HG03064 (cell line): ENCODE results near the gene EBF4.

Experiments used
- ATAC-seq: cut with Tn5 transposase; IDR thresholded peaks from one replicate; pipeline ENCODE4 v1.9.1; 2021; ENCODE audit warnings: low read depth; ENCODE audit not compliant: unreplicated experiment

The EBF4 gene

GRCh38 chr20:2699775-2700413 lies 7.3 kb downstream of the EBF4 start:
- ATAC-seq = no peak

DNA sequence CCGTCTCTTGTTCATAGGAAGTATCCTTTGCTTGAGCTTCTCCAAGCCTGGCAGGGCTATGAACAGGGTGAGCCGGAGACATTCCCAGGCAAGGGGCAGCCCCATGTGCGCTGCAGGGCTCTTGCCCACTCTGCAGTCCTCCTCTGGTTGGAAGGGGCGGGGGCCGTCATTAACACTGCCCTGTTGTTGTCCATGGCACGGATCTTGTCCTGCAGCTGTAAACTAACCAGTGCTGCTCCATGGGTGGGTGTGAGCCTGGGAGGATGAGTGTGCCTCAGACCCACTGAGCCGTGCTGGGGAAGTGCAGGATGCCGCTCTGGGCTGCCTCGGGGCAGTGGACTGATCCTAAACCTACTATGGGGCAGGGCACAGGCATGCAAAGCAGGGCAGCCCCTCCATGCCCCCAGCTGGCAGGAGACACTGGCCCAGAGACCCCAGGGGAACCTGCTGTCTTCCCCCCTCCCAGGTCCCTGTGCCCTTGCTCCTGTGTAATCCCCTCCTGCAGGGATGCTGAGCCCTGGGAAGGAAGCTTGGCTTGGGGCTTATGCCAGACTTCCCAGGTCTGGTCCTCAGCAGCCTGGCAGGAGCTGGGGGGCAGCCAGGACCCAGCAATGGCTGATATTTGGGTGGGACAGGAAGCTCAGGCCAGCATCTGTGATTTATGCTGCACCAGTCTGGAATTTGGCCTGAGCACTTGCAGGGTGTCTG lies 8.5 kb downstream of the EBF4 start:
- no peak for ATAC-seq

DNA sequence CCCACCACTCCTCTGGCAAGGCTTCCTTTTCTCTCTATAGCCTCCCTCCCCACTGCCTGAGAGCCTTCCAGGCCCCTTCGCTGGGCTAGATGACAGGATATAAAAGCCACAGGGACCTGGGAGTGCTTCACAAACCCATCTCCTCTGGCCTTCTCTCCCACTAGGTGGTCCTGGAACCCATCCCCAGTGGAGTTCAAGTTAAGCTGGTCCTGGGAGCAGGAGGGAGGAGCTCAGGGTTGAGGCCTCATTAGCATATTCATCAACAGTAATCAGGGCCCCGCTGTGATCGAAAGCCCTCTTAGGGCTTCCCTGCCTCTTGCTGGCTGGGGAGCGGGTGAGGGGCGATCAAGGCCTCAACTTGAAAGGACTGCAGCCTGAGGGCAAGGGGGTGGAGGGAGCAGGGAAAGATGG lies 9.1 kb downstream of the EBF4 start:
- ATAC-seq = no peak

GRCh38 chr20:2703716-2704475 lies 11.3 kb downstream of the EBF4 start:
- ATAC-seq = no peak

DNA sequence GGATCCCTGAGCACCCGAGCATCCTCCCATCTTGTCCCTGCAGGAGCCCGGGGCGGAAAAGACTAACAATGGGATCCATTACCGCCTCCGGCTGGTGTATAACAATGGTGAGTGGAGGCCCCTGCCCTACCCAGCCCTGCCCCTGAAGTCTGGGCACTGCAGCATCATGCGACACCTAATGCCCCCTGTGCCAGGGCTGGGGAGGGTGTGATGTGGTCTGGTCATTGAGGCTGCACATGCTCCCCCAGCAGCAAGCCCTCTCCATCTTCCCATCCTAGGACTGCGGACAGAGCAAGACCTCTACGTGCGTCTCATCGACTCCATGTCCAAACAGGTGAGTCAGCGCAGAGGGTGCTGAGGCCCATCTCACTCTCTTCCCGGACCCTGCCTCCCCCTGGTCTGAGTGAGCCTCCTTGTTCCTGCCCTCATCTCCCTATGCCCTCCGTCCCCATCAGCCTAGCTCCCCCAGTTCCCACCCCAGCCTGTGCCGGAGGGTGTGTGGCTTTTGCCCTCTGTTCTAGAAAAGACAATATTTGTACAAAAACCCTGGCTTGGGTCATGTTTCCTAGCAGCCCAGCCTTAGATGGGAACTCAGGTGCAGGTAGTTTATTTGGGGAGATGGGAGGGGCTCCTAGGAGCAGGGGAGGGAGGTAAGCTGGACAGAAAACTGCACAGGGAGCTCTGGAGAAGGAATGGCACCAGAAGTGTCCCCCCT lies 13.5 kb downstream of the EBF4 start:
- no peak for ATAC-seq

GRCh38 chr20:2706688-2707352 lies 14.2 kb downstream of the EBF4 start:
- no peak for ATAC-seq

GRCh38 chr20:2707353-2708072 lies 14.9 kb downstream of the EBF4 start:
- no peak for ATAC-seq

DNA sequence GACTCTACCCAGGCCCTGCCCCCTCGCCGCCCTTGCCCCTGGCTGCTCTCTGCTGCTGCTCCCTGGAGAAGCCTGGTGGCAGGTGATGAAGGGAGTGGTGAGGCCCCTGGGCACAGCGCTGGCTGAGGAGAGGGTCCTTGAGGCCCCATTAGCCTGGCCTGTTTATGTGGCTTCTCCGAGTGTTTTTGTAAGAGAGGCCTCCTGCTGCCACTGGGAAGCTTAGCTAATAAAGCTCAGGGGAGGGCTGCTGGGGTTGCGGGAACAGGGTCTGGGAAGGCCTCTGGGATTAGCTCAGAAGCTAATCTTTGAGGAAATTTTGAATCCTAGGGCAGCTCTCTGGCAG lies 15.5 kb downstream of the EBF4 start:
- ATAC-seq = no peak

DNA sequence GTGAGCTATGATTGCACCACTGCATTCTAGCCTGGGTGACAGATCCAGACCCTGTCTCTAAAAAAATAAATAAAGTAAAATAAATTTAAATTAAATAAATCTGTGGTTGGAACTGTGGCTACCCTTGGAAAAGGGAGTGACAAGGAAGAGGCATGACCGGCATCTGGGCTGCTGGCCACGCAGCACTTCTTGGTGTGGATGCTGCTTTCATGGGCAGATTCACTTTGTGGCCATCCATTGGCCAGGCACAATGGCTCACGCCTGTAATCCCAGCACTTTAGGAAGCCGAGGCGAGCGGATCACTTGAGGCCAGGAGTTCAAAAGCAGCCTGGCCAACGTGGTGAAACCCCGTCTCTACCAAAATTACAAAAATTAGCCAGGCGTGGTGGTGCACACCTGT lies 16.1 kb downstream of the EBF4 start:
- no peak for ATAC-seq

DNA sequence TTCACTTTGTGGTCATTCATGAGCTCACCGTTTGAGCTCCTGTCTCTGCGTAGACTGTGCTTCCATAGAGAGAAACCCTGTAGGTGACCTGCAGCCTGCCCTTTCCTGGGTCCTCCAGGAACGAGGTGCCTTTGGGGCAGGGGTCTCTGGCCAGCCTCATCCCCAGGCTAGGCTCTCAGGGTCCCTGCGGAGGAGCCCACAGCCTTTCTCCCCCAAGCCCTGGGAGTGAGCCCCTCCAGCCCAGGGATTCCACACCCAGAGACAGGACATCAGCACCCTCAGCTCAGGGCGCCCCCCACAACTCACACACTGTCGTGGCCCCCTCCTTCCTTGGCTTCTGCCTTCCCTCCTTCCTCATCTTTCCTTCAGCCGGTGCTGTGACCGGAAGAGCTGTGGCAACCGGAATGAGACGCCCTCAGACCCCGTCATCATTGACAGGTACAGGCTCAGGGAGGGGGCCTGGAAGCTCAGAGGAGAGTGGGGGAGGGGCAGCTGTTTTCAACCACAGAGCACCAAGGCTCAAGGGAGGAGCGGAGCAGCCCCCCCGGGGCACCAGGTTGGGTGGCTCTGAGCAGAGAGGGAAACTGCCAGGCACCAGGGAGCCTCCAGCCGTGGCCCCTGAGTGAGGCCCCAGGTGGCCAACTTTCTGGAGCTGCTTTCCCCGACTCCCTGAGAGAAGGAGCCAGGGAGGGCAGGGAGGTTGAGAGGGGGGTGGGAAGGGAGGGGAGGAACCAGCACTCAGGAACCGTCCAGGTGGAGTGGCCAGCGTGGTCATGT lies 16.8 kb downstream of the EBF4 start:
- ATAC-seq = no peak

DNA sequence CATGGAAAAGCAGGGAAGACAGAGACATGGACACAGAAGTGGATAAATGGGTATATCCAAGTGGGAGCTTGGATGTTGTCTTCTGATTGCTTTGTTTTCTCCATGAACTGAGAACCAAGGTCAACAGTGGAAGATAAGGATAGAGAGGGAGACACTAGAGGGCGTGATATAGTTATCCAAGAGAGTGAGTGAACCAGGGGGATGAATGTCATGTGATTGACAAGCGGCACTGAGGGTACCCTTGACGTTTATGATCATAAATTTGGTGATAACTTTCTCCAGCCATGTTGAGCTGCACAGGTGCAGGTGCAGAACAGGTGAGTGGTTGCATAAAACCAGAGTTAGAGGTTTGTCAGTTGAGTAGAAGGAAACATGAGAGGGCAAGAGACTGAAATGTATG lies 20.7 kb downstream of the EBF4 start:
- ATAC-seq = no peak

DNA sequence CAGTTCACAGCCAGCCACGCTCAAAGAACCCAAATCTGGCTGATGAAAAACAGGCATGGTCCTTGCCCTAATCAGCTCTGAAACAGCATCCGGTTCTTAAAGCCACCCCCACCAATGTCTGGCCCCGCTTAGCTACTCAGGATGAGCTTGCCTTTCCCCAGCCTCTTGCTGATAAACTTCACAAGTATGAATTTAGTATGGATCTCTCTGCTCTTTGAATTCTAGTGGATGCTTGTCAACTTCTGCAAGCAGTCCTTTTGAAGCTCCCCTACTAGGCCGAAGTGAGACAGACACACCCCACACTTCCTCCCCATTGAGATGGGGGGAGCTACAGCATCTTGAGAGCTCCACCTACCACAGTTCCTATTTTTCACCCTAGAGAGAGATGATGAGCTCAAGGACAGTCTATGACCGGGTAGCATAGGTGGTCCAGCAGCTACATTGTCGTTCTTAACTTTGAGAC lies 36.7 kb downstream of the EBF4 start:
- ATAC-seq = no peak

GRCh38 chr20:2729791-2730190 lies 37.2 kb downstream of the EBF4 start:
- ATAC-seq = no peak

- ATAC-seq = no peak
Measured at GRCh38 chr20:2734899-2735298, 42.3 kb downstream of the EBF4 start.

GRCh38 chr20:2736441-2736840 lies 43.9 kb downstream of the EBF4 start:
- ATAC-seq = no peak

DNA sequence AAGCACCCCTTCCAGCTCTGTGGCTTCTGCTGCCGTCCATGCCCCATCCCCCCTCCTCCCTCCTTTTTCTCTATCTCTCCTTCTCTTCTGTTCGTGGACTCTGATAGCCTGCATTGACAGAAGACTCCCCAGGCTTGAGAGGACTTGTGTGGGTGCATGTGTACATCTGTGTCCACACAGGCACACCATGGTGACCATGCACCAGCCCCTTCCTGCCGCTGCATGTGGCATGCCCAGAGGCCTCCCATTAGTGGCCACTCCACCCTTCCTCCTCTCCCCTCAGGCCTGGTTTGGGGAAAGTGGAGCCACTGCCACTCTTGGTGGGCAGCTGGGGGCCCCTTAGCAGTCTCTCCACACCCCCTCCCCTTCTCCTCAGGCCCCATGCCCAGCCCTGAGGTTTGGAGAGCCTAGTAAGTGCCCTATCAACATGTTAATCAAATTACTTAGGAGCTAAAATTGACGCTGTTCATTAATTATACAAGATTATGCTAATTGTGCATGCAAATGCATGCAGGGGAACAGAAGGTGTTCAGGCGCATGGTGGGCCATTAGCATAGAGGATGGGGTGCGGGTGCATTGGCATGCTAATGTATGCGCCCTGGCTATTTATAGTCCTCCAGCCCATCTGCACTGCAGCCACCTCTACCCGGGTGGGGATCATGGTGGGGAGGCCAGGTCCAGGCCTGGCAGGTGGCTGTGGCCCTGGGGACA lies 45.9 kb downstream of the EBF4 start:
- no peak for ATAC-seq

DNA sequence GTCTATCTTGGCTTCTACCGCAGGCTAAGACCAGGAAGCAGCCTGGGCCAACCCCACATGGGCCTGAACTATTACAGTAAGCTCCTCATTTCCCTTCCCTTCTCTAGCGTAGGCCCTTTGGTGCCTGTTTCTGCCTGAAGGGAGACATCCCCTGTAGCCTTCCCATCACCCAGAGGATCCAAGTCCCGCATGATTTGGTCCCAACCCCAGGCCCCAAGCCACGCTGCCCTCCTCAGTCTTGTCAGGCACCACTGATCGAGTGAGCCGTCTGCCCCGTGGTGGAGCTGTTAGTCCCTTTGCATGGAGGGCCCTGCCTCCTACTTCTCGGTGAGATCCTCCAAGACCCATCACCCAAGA lies 46.4 kb downstream of the EBF4 start:
- no peak for ATAC-seq

GRCh38 chr20:2740702-2741101 lies 48.1 kb downstream of the EBF4 start:
- ATAC-seq = no peak

- ATAC-seq = no peak
Measured at GRCh38 chr20:2741463-2741862, 48.9 kb downstream of the EBF4 start.
